ENCODE measurements around the gene MAST3.
"Not testable (repeated sequence)": the region's sequence is repeated elsewhere in the genome, so short reads cannot be mapped to it uniquely, and the experiment has no call there.

MAST3 gene

GRCh38 chr19:18086590-18087138 lies 10.9 kb upstream of the MAST3 start, which contains the start of gene IL12RB1:
Gene IL12RB1, minus strand, starts transcription at chr19:18086934. Its CDS starts 111 bp downstream, at chr19:18086823.
- no peak for DNase-seq (ENCODE audit: low read depth)

GRCh38 chr19:18089096-18089541 lies 8.5 kb upstream of the MAST3 start:
- not testable (repeated sequence) for DNase-seq (ENCODE audit: low read depth)

- DNase-seq (ENCODE audit: low read depth) = no peak
These were observed 7.9 kb upstream of the MAST3 start for GRCh38 chr19:18089726-18090125.

- DNase-seq (ENCODE audit: low read depth) = no peak
These were observed 6.9 kb upstream of the MAST3 start for GRCh38 chr19:18090545-18091216.

GRCh38 chr19:18091217-18091608 lies 6.4 kb upstream of the MAST3 start:
- DNase-seq (ENCODE audit: low read depth) = peak; percentile 75

- no peak for DNase-seq (ENCODE audit: low read depth)
These were observed 4.0 kb upstream of the MAST3 start for GRCh38 chr19:18093439-18094161.

- no peak for DNase-seq (ENCODE audit: low read depth)
These were observed 1.3 kb upstream of the MAST3 start for GRCh38 chr19:18096258-18096657.

GRCh38 chr19:18097993-18098890 lies 664 bp downstream of the MAST3 start:
- no peak for DNase-seq (ENCODE audit: low read depth)

- DNase-seq (ENCODE audit: low read depth) = no peak
These were observed 1.5 kb downstream of the MAST3 start for GRCh38 chr19:18098891-18099622.

GRCh38 chr19:18099623-18099995 lies 2.0 kb downstream of the MAST3 start:
- no peak for DNase-seq (ENCODE audit: low read depth)

- DNase-seq (ENCODE audit: low read depth) = no peak
These were observed 3.1 kb downstream of the MAST3 start for GRCh38 chr19:18100710-18101109.

- no peak for DNase-seq (ENCODE audit: low read depth)
These were observed 3.7 kb downstream of the MAST3 start for GRCh38 chr19:18101268-18101667.

GRCh38 chr19:18102916-18103542 lies 5.5 kb downstream of the MAST3 start:
- DNase-seq (ENCODE audit: low read depth) = no peak

- no peak for DNase-seq (ENCODE audit: low read depth)
These were observed 7.2 kb downstream of the MAST3 start for GRCh38 chr19:18104793-18105131.

GRCh38 chr19:18105259-18105658 lies 7.7 kb downstream of the MAST3 start:
- not testable (repeated sequence) for DNase-seq (ENCODE audit: low read depth)

GRCh38 chr19:18107235-18107634 lies 9.7 kb downstream of the MAST3 start:
- DNase-seq (ENCODE audit: low read depth) = no peak

GRCh38 chr19:18108897-18109296 lies 11.3 kb downstream of the MAST3 start:
- no peak for DNase-seq (ENCODE audit: low read depth)

GRCh38 chr19:18109341-18109732 lies 11.8 kb downstream of the MAST3 start:
- DNase-seq (ENCODE audit: low read depth) = no peak

- no peak for DNase-seq (ENCODE audit: low read depth)
These were observed 12.4 kb downstream of the MAST3 start for GRCh38 chr19:18109733-18110608.

- no peak for DNase-seq (ENCODE audit: low read depth)
These were observed 13.1 kb downstream of the MAST3 start for GRCh38 chr19:18110609-18111232.
